ENCODE data around the gene ZDHHC5.

Gene ZDHHC5

GRCh38 chr11:57735619-57736298 is 67.8 kb downstream of the ZDHHC5 start:
- Histone ChIP-seq H3K9me3 (ENCODE audit: control insufficient read depth in 2 of 2, low read length in 2 of 2) (no peaks in the 10 kb centered on the region), H3K9ac (ENCODE audit: low read length in 2 of 2) (no peak overlapping the region), H3K36me3 (ENCODE audit: control insufficient read depth in 2 of 2, insufficient read depth in 2 of 2, low read length in 2 of 2) (peaks cover 8 to 16% of the 10 kb centered on the region in 2 donors), H3K4me1 (ENCODE audit: control insufficient read depth, insufficient read depth, low read length) (peaks cover 1% of the 10 kb centered on the region), H3K4me3 (ENCODE audit: low read length in 2 of 2) (no peak overlapping the region), H3K27ac (ENCODE audit: low read length) (no peak overlapping the region), H3K27me3 (ENCODE audit: control insufficient read depth in 1 of 2, insufficient read depth in 2 of 2, low read length in 2 of 2) (no peaks in the 10 kb centered on the region)

- Histone ChIP-seq H3K4me1 (ENCODE audit: control insufficient read depth, insufficient read depth, low read length) (peaks cover 13% of the 10 kb centered on the region), H3K9ac (ENCODE audit: low read length in 2 of 2) (peak within 1 kb of the TSS; percentile 91 to 97), H3K4me3 (ENCODE audit: low read length in 2 of 2) (peak within 1 kb of the TSS; percentile 79 to 88), H3K9me3 (ENCODE audit: control insufficient read depth in 2 of 2, low read length in 2 of 2) (no peaks in the 10 kb centered on the region), H3K27me3 (ENCODE audit: control insufficient read depth in 1 of 2, insufficient read depth in 2 of 2, low read length in 2 of 2) (no peaks in the 10 kb centered on the region), H3K36me3 (ENCODE audit: control insufficient read depth in 2 of 2, insufficient read depth in 2 of 2, low read length in 2 of 2) (peaks cover 32 to 39% of the 10 kb centered on the region in 2 donors), H3K27ac (ENCODE audit: low read length) (peak within 1 kb of the TSS; percentile 85)
These were observed 73.5 kb downstream of the ZDHHC5 start, which contains the start of gene SELENOH for GRCh38 chr11:57741132-57742086. SELENOH (plus strand) TSS chr11:57741491; CDS start chr11:57741596, 105 bp downstream.

- no peaks in the 10 kb centered on the region for H3K9me3 ChIP-seq (ENCODE audit: control insufficient read depth in 2 of 2, low read length in 2 of 2)
- peaks cover 13% of the 10 kb centered on the region for H3K4me1 ChIP-seq (ENCODE audit: control insufficient read depth, insufficient read depth, low read length)
- peak overlapping the region; percentile 79 to 88 for H3K4me3 ChIP-seq (ENCODE audit: low read length in 2 of 2)
- peak overlapping the region; percentile 85 for H3K27ac ChIP-seq (ENCODE audit: low read length)
- no peaks in the 10 kb centered on the region for H3K27me3 ChIP-seq (ENCODE audit: control insufficient read depth in 1 of 2, insufficient read depth in 2 of 2, low read length in 2 of 2)
- H3K9ac ChIP-seq (ENCODE audit: low read length in 2 of 2), result peak overlapping the region; percentile 91 to 97
- peaks cover 37 to 41% of the 10 kb centered on the region in 2 donors for H3K36me3 ChIP-seq (ENCODE audit: control insufficient read depth in 2 of 2, insufficient read depth in 2 of 2, low read length in 2 of 2)
These were observed 74.2 kb downstream of the ZDHHC5 start for GRCh38 chr11:57742087-57742452.

- no peak overlapping the region for H3K27ac ChIP-seq (ENCODE audit: low read length)
- H3K36me3 ChIP-seq (ENCODE audit: control insufficient read depth in 2 of 2, insufficient read depth in 2 of 2, low read length in 2 of 2), result peaks cover 25 to 29% of the 10 kb centered on the region in 2 donors
- no peak overlapping the region for H3K4me3 ChIP-seq (ENCODE audit: low read length in 2 of 2)
- no peaks in the 10 kb centered on the region for H3K9me3 ChIP-seq (ENCODE audit: control insufficient read depth in 2 of 2, low read length in 2 of 2)
- H3K27me3 ChIP-seq (ENCODE audit: control insufficient read depth in 1 of 2, insufficient read depth in 2 of 2, low read length in 2 of 2), result no peaks in the 10 kb centered on the region
- H3K4me1 ChIP-seq (ENCODE audit: control insufficient read depth, insufficient read depth, low read length), result peaks cover 13% of the 10 kb centered on the region
- no peak overlapping the region for H3K9ac ChIP-seq (ENCODE audit: low read length in 2 of 2)
These were observed 76.4 kb downstream of the ZDHHC5 start for GRCh38 chr11:57744357-57744756.

- H3K27ac ChIP-seq (ENCODE audit: low read length), result peak overlapping the region; percentile 24
- H3K9ac ChIP-seq (ENCODE audit: low read length in 2 of 2), result no peak overlapping the region
- H3K4me3 ChIP-seq (ENCODE audit: low read length in 2 of 2), result no peak overlapping the region
- peaks cover 13% of the 10 kb centered on the region for H3K4me1 ChIP-seq (ENCODE audit: control insufficient read depth, insufficient read depth, low read length)
- no peaks in the 10 kb centered on the region for H3K27me3 ChIP-seq (ENCODE audit: control insufficient read depth in 1 of 2, insufficient read depth in 2 of 2, low read length in 2 of 2)
- H3K9me3 ChIP-seq (ENCODE audit: control insufficient read depth in 2 of 2, low read length in 2 of 2), result no peaks in the 10 kb centered on the region
- peaks cover 25 to 29% of the 10 kb centered on the region in 2 donors for H3K36me3 ChIP-seq (ENCODE audit: control insufficient read depth in 2 of 2, insufficient read depth in 2 of 2, low read length in 2 of 2)
These were observed 77.3 kb downstream of the ZDHHC5 start for GRCh38 chr11:57745206-57745605.

- Histone ChIP-seq H3K4me1 (ENCODE audit: control insufficient read depth, insufficient read depth, low read length) (peaks cover 8% of the 10 kb centered on the region), H3K27ac (ENCODE audit: low read length) (no peak overlapping the region), H3K4me3 (ENCODE audit: low read length in 2 of 2) (no peak overlapping the region), H3K9me3 (ENCODE audit: control insufficient read depth in 2 of 2, low read length in 2 of 2) (no peaks in the 10 kb centered on the region), H3K9ac (ENCODE audit: low read length in 2 of 2) (no peak overlapping the region), H3K36me3 (ENCODE audit: control insufficient read depth in 2 of 2, insufficient read depth in 2 of 2, low read length in 2 of 2) (peaks cover 26 to 29% of the 10 kb centered on the region in 2 donors), H3K27me3 (ENCODE audit: control insufficient read depth in 1 of 2, insufficient read depth in 2 of 2, low read length in 2 of 2) (no peaks in the 10 kb centered on the region)
These were observed 79.0 kb downstream of the ZDHHC5 start for GRCh38 chr11:57746920-57747319.

All from stomach smooth muscle (tissue), 2 donors.